ENCODE results near the gene EPHA6.

EPHA6 gene

GRCh38 chr3:96836153-96836915 is 21.9 kb downstream of the EPHA6 start:
- no peaks in the 10 kb centered on the region for H3K4me1 ChIP-seq (ENCODE audit: control insufficient read depth, insufficient read depth, low read length)
- no peak overlapping the region for H3K4me3 ChIP-seq (ENCODE audit: low read length in 2 of 2)
- H3K27ac ChIP-seq (ENCODE audit: low read length), result no peak overlapping the region
- H3K27me3 ChIP-seq (ENCODE audit: control insufficient read depth in 1 of 2, insufficient read depth in 2 of 2, low read length in 2 of 2), result no peaks in the 10 kb centered on the region
- H3K9ac ChIP-seq (ENCODE audit: low read length in 2 of 2), result no peak overlapping the region
- H3K36me3 ChIP-seq (ENCODE audit: control insufficient read depth in 2 of 2, insufficient read depth in 2 of 2, low read length in 2 of 2), result no peaks in the 10 kb centered on the region
- no peaks in the 10 kb centered on the region for H3K9me3 ChIP-seq (ENCODE audit: control insufficient read depth in 2 of 2, low read length in 2 of 2)

GRCh38 chr3:96843505-96844203 is 29.3 kb downstream of the EPHA6 start:
- Histone ChIP-seq H3K9me3 (ENCODE audit: control insufficient read depth in 2 of 2, low read length in 2 of 2) (no peaks in the 10 kb centered on the region), H3K4me1 (ENCODE audit: control insufficient read depth, insufficient read depth, low read length) (no peaks in the 10 kb centered on the region), H3K27ac (ENCODE audit: low read length) (no peak overlapping the region), H3K36me3 (ENCODE audit: control insufficient read depth in 2 of 2, insufficient read depth in 2 of 2, low read length in 2 of 2) (no peaks in the 10 kb centered on the region), H3K4me3 (ENCODE audit: low read length in 2 of 2) (no peak overlapping the region), H3K9ac (ENCODE audit: low read length in 2 of 2) (no peak overlapping the region), H3K27me3 (ENCODE audit: control insufficient read depth in 1 of 2, insufficient read depth in 2 of 2, low read length in 2 of 2) (no peaks in the 10 kb centered on the region)

GRCh38 chr3:96844204-96844514 is 29.8 kb downstream of the EPHA6 start:
- Histone ChIP-seq H3K27me3 (ENCODE audit: control insufficient read depth in 1 of 2, insufficient read depth in 2 of 2, low read length in 2 of 2) (no peaks in the 10 kb centered on the region), H3K9me3 (ENCODE audit: control insufficient read depth in 2 of 2, low read length in 2 of 2) (no peaks in the 10 kb centered on the region), H3K27ac (ENCODE audit: low read length) (no peak overlapping the region), H3K4me3 (ENCODE audit: low read length in 2 of 2) (no peak overlapping the region), H3K4me1 (ENCODE audit: control insufficient read depth, insufficient read depth, low read length) (no peaks in the 10 kb centered on the region), H3K36me3 (ENCODE audit: control insufficient read depth in 2 of 2, insufficient read depth in 2 of 2, low read length in 2 of 2) (no peaks in the 10 kb centered on the region), H3K9ac (ENCODE audit: low read length in 2 of 2) (no peak overlapping the region)

- no peak overlapping the region for H3K4me3 ChIP-seq (ENCODE audit: low read length in 2 of 2)
- no peak overlapping the region for H3K9ac ChIP-seq (ENCODE audit: low read length in 2 of 2)
- H3K9me3 ChIP-seq (ENCODE audit: control insufficient read depth in 2 of 2, low read length in 2 of 2), result no peaks in the 10 kb centered on the region
- no peaks in the 10 kb centered on the region for H3K4me1 ChIP-seq (ENCODE audit: control insufficient read depth, insufficient read depth, low read length)
- no peaks in the 10 kb centered on the region for H3K27me3 ChIP-seq (ENCODE audit: control insufficient read depth in 1 of 2, insufficient read depth in 2 of 2, low read length in 2 of 2)
- H3K36me3 ChIP-seq (ENCODE audit: control insufficient read depth in 2 of 2, insufficient read depth in 2 of 2, low read length in 2 of 2), result no peaks in the 10 kb centered on the region
- no peak overlapping the region for H3K27ac ChIP-seq (ENCODE audit: low read length)
These were observed 38.5 kb downstream of the EPHA6 start for GRCh38 chr3:96852849-96853248.

- H3K4me3 ChIP-seq (ENCODE audit: low read length in 2 of 2), result no peak overlapping the region
- H3K27ac ChIP-seq (ENCODE audit: low read length), result no peak overlapping the region
- H3K9me3 ChIP-seq (ENCODE audit: control insufficient read depth in 2 of 2, low read length in 2 of 2), result no peaks in the 10 kb centered on the region
- H3K36me3 ChIP-seq (ENCODE audit: control insufficient read depth in 2 of 2, insufficient read depth in 2 of 2, low read length in 2 of 2), result no peaks in the 10 kb centered on the region
- no peak overlapping the region for H3K9ac ChIP-seq (ENCODE audit: low read length in 2 of 2)
- H3K4me1 ChIP-seq (ENCODE audit: control insufficient read depth, insufficient read depth, low read length), result no peaks in the 10 kb centered on the region
- H3K27me3 ChIP-seq (ENCODE audit: control insufficient read depth in 1 of 2, insufficient read depth in 2 of 2, low read length in 2 of 2), result no peaks in the 10 kb centered on the region
These were observed 46.5 kb downstream of the EPHA6 start for GRCh38 chr3:96860882-96861281.

- Histone ChIP-seq H3K27me3 (ENCODE audit: control insufficient read depth in 1 of 2, insufficient read depth in 2 of 2, low read length in 2 of 2) (no peaks in the 10 kb centered on the region), H3K4me3 (ENCODE audit: low read length in 2 of 2) (no peak overlapping the region), H3K27ac (ENCODE audit: low read length) (no peak overlapping the region), H3K36me3 (ENCODE audit: control insufficient read depth in 2 of 2, insufficient read depth in 2 of 2, low read length in 2 of 2) (no peaks in the 10 kb centered on the region), H3K4me1 (ENCODE audit: control insufficient read depth, insufficient read depth, low read length) (no peaks in the 10 kb centered on the region), H3K9ac (ENCODE audit: low read length in 2 of 2) (no peak overlapping the region), H3K9me3 (ENCODE audit: control insufficient read depth in 2 of 2, low read length in 2 of 2) (no peaks in the 10 kb centered on the region)
These were observed 48.8 kb downstream of the EPHA6 start for GRCh38 chr3:96863129-96863740.

GRCh38 chr3:96865605-96866004 is 51.2 kb downstream of the EPHA6 start:
- no peaks in the 10 kb centered on the region for H3K27me3 ChIP-seq (ENCODE audit: control insufficient read depth in 1 of 2, insufficient read depth in 2 of 2, low read length in 2 of 2)
- no peak overlapping the region for H3K27ac ChIP-seq (ENCODE audit: low read length)
- no peak overlapping the region for H3K4me3 ChIP-seq (ENCODE audit: low read length in 2 of 2)
- H3K9ac ChIP-seq (ENCODE audit: low read length in 2 of 2), result no peak overlapping the region
- no peaks in the 10 kb centered on the region for H3K36me3 ChIP-seq (ENCODE audit: control insufficient read depth in 2 of 2, insufficient read depth in 2 of 2, low read length in 2 of 2)
- no peaks in the 10 kb centered on the region for H3K4me1 ChIP-seq (ENCODE audit: control insufficient read depth, insufficient read depth, low read length)
- H3K9me3 ChIP-seq (ENCODE audit: control insufficient read depth in 2 of 2, low read length in 2 of 2), result no peaks in the 10 kb centered on the region

- H3K9me3 ChIP-seq (ENCODE audit: control insufficient read depth in 2 of 2, low read length in 2 of 2), result no peaks in the 10 kb centered on the region
- no peaks in the 10 kb centered on the region for H3K36me3 ChIP-seq (ENCODE audit: control insufficient read depth in 2 of 2, insufficient read depth in 2 of 2, low read length in 2 of 2)
- no peak overlapping the region for H3K9ac ChIP-seq (ENCODE audit: low read length in 2 of 2)
- H3K27ac ChIP-seq (ENCODE audit: low read length), result no peak overlapping the region
- no peaks in the 10 kb centered on the region for H3K4me1 ChIP-seq (ENCODE audit: control insufficient read depth, insufficient read depth, low read length)
- no peak overlapping the region for H3K4me3 ChIP-seq (ENCODE audit: low read length in 2 of 2)
- H3K27me3 ChIP-seq (ENCODE audit: control insufficient read depth in 1 of 2, insufficient read depth in 2 of 2, low read length in 2 of 2), result no peaks in the 10 kb centered on the region
These were observed 54.9 kb downstream of the EPHA6 start for GRCh38 chr3:96869316-96869715.

- H3K9ac ChIP-seq (ENCODE audit: low read length in 2 of 2), result no peak overlapping the region
- no peaks in the 10 kb centered on the region for H3K36me3 ChIP-seq (ENCODE audit: control insufficient read depth in 2 of 2, insufficient read depth in 2 of 2, low read length in 2 of 2)
- no peak overlapping the region for H3K4me3 ChIP-seq (ENCODE audit: low read length in 2 of 2)
- no peak overlapping the region for H3K27ac ChIP-seq (ENCODE audit: low read length)
- no peaks in the 10 kb centered on the region for H3K4me1 ChIP-seq (ENCODE audit: control insufficient read depth, insufficient read depth, low read length)
- no peaks in the 10 kb centered on the region for H3K9me3 ChIP-seq (ENCODE audit: control insufficient read depth in 2 of 2, low read length in 2 of 2)
- no peaks in the 10 kb centered on the region for H3K27me3 ChIP-seq (ENCODE audit: control insufficient read depth in 1 of 2, insufficient read depth in 2 of 2, low read length in 2 of 2)
These were observed 63.1 kb downstream of the EPHA6 start for GRCh38 chr3:96877510-96877909.

- H3K27me3 ChIP-seq (ENCODE audit: control insufficient read depth in 1 of 2, insufficient read depth in 2 of 2, low read length in 2 of 2), result no peaks in the 10 kb centered on the region
- no peaks in the 10 kb centered on the region for H3K9me3 ChIP-seq (ENCODE audit: control insufficient read depth in 2 of 2, low read length in 2 of 2)
- no peak overlapping the region for H3K9ac ChIP-seq (ENCODE audit: low read length in 2 of 2)
- no peak overlapping the region for H3K4me3 ChIP-seq (ENCODE audit: low read length in 2 of 2)
- H3K36me3 ChIP-seq (ENCODE audit: control insufficient read depth in 2 of 2, insufficient read depth in 2 of 2, low read length in 2 of 2), result no peaks in the 10 kb centered on the region
- H3K4me1 ChIP-seq (ENCODE audit: control insufficient read depth, insufficient read depth, low read length), result no peaks in the 10 kb centered on the region
- no peak overlapping the region for H3K27ac ChIP-seq (ENCODE audit: low read length)
These were observed 85.6 kb downstream of the EPHA6 start for GRCh38 chr3:96900031-96900430.

- Histone ChIP-seq H3K27me3 (ENCODE audit: control insufficient read depth in 1 of 2, insufficient read depth in 2 of 2, low read length in 2 of 2) (no peaks in the 10 kb centered on the region), H3K36me3 (ENCODE audit: control insufficient read depth in 2 of 2, insufficient read depth in 2 of 2, low read length in 2 of 2) (no peaks in the 10 kb centered on the region), H3K27ac (ENCODE audit: low read length) (no peak overlapping the region), H3K4me1 (ENCODE audit: control insufficient read depth, insufficient read depth, low read length) (no peaks in the 10 kb centered on the region), H3K9ac (ENCODE audit: low read length in 2 of 2) (no peak overlapping the region), H3K4me3 (ENCODE audit: low read length in 2 of 2) (no peak overlapping the region), H3K9me3 (ENCODE audit: control insufficient read depth in 2 of 2, low read length in 2 of 2) (no peaks in the 10 kb centered on the region)
These were observed 86.2 kb downstream of the EPHA6 start for GRCh38 chr3:96900566-96900965.

All from stomach smooth muscle (tissue), 2 donors.